Measurements from ENCODE around the gene VRK3. TPM values are rescaled to one million over a fixed set of nuclear protein-coding genes. Genes with fewer than 3 reads are reported as not detected.

VRK3 gene
- total RNA-seq, 1 experiment from 2014 or later: 46.3 TPM

- peak overlapping the region; percentile 77 for H3K27ac Mint-ChIP-seq (ENCODE audit: unreplicated experiment)
- no peaks in the 10 kb centered on the region for H3K27me3 Mint-ChIP-seq (ENCODE audit: insufficient read depth, unreplicated experiment)
- BruUV-seq (replicated peaks): no TSS peak
- Histone ChIP-seq H3K36me3 (ENCODE audit: control insufficient read depth, insufficient read depth, low read length) (no peaks in the 10 kb centered on the region), H3K4me1 (peaks cover 7% of the 10 kb centered on the region), H3K4me3 (ENCODE audit: low read depth, low read length) (no peak overlapping the region), H3K9me3 (no peaks in the 10 kb centered on the region), H3K27me3 (replicated peaks; ENCODE audit: control insufficient read depth, insufficient read depth, low read length) (no peaks in the 10 kb centered on the region)
- no peak for DNase-seq
- peaks cover 6% of the 10 kb centered on the region for H3K36me3 Mint-ChIP-seq (ENCODE audit: insufficient read depth, unreplicated experiment)
- no peak for TF ChIP-seq CTCF (IDR thresholded peaks at IDR 0.05; ENCODE audit: insufficient read depth in 1 of 2, low read depth in 1 of 2, low read length in 1 of 2, severe bottlenecking in 1 of 2, unreplicated experiment in 1 of 2)
- POLR2A ChIA-PET: no interaction called here
- intact Hi-C loops (cut with micrococcal nuclease; ENCODE audit: unreplicated experiment): no loop called here
- CTCF ChIA-PET: interaction anchor here (0.6 kb wide), 2 partner anchors 10 to 297 kb away, joined by 3 read pairs; no protein-coding TSS in a partner anchor
- no peak overlapping the region for H3K4me3 Mint-ChIP-seq (ENCODE audit: unreplicated experiment)
- H3K4me1 Mint-ChIP-seq (ENCODE audit: low read depth, unreplicated experiment): peaks cover 9% of the 10 kb centered on the region
- H3K9me3 Mint-ChIP-seq (ENCODE audit: unreplicated experiment): no peaks in the 10 kb centered on the region
Observed at GRCh38 chr19:49976496-49976895, 48.7 kb downstream of the VRK3 start.

- Histone ChIP-seq H3K36me3 (ENCODE audit: control insufficient read depth, insufficient read depth, low read length) (no peaks in the 10 kb centered on the region), H3K4me3 (ENCODE audit: low read depth, low read length) (no peak overlapping the region), H3K9me3 (no peaks in the 10 kb centered on the region), H3K27me3 (replicated peaks; ENCODE audit: control insufficient read depth, insufficient read depth, low read length) (no peaks in the 10 kb centered on the region), H3K4me1 (peaks cover 7% of the 10 kb centered on the region; the same call in 1 of the 2 replicates)
- Mint-ChIP-seq H3K36me3 (ENCODE audit: insufficient read depth, unreplicated experiment) (peaks cover 6% of the 10 kb centered on the region), H3K27ac (ENCODE audit: unreplicated experiment) (no peak overlapping the region), H3K9me3 (ENCODE audit: unreplicated experiment) (no peaks in the 10 kb centered on the region), H3K27me3 (ENCODE audit: insufficient read depth, unreplicated experiment) (no peaks in the 10 kb centered on the region), H3K4me1 (ENCODE audit: low read depth, unreplicated experiment) (peaks cover 9% of the 10 kb centered on the region), H3K4me3 (ENCODE audit: unreplicated experiment) (no peak overlapping the region)
- no peak for TF ChIP-seq CTCF (IDR thresholded peaks at IDR 0.05; ENCODE audit: insufficient read depth in 1 of 2, low read depth in 1 of 2, low read length in 1 of 2, severe bottlenecking in 1 of 2, unreplicated experiment in 1 of 2)
- intact Hi-C loops (cut with micrococcal nuclease; ENCODE audit: unreplicated experiment): no loop called here
- ChIA-PET CTCF (no interaction called here), POLR2A (interaction anchor here (0.6 kb wide), 1 partner anchor 40 kb away, joined by 3 read pairs; no protein-coding TSS in a partner anchor)
- no peak for DNase-seq
- BruUV-seq (replicated peaks): no TSS peak
Observed at GRCh38 chr19:49975051-49975450, 50.1 kb downstream of the VRK3 start.

GRCh38 chr19:49973987-49974386 is 51.2 kb downstream of the VRK3 start:
- no peak overlapping the region for H3K4me3 ChIP-seq (ENCODE audit: low read depth, low read length)
- BruUV-seq (replicated peaks): no TSS peak
- H3K4me1 ChIP-seq: peaks cover 7% of the 10 kb centered on the region; the same call in 1 of the 2 replicates
- TF ChIP-seq CTCF (IDR thresholded peaks at IDR 0.05; ENCODE audit: insufficient read depth in 1 of 2, low read depth in 1 of 2, low read length in 1 of 2, severe bottlenecking in 1 of 2, unreplicated experiment in 1 of 2): no peak
- H3K9me3 ChIP-seq: no peaks in the 10 kb centered on the region
- H3K27ac Mint-ChIP-seq (ENCODE audit: unreplicated experiment): no peak overlapping the region
- no peaks in the 10 kb centered on the region for H3K36me3 ChIP-seq (ENCODE audit: control insufficient read depth, insufficient read depth, low read length)
- H3K27me3 ChIP-seq (replicated peaks; ENCODE audit: control insufficient read depth, insufficient read depth, low read length): no peaks in the 10 kb centered on the region; the same call in 1 of the 2 replicates
- intact Hi-C loops (cut with micrococcal nuclease; ENCODE audit: unreplicated experiment): no loop called here
- no peaks in the 10 kb centered on the region for H3K9me3 Mint-ChIP-seq (ENCODE audit: unreplicated experiment)
- CTCF ChIA-PET: no interaction called here
- no peak for DNase-seq
- H3K27me3 Mint-ChIP-seq (ENCODE audit: insufficient read depth, unreplicated experiment): no peaks in the 10 kb centered on the region
- peaks cover 9% of the 10 kb centered on the region for H3K4me1 Mint-ChIP-seq (ENCODE audit: low read depth, unreplicated experiment)
- no peak overlapping the region for H3K4me3 Mint-ChIP-seq (ENCODE audit: unreplicated experiment)
- POLR2A ChIA-PET: no interaction called here
- H3K36me3 Mint-ChIP-seq (ENCODE audit: insufficient read depth, unreplicated experiment): peaks cover 6% of the 10 kb centered on the region

Data from Caco-2 (cell line).